A549 (cell line): Measurements from ENCODE around the gene TMPRSS6. TPM values are rescaled to one million over a fixed set of nuclear protein-coding genes. Genes with fewer than 3 reads are reported as not detected.

Source experiments
- ATAC-seq, 2 experiments: fragments of 200-7000 bp in 1 of 2; fragments of >200 bp in 1 of 2; cut with Nextera tagmentation in 1 of 2; cut with Tn5 transposase in 1 of 2; 3 replicates each; pipeline versions ENCODE4 v1.8.0 to v1.9.1; 2018 to 2020; ENCODE audit warnings: mild to moderate bottlenecking in 1 of 2, moderate library complexity in 1 of 2
- CTCF ChIA-PET: fragments of 300-600 bp; sonication (Branson Sonifier 250); formaldehyde crosslinking; extraction: SDS; loops from one replicate; lab custom pipeline; 2021; ENCODE audit warnings: antibody characterized with exemption, inconsistent platforms; lab: Yijun Ruan, JAX
- POLR2A ChIA-PET: fragments of 350-600 bp; formaldehyde crosslinking; extraction: SDS; loops from one replicate; lab custom pipeline; 2021; ENCODE audit warnings: antibody characterized with exemption, inconsistent platforms; lab: Yijun Ruan, JAX
- DNase-seq, 2 experiments: peaks; one replicate each; pipeline versions ENCODE4 v3.0.0 to v3.0.0-alpha.2; 2011 to 2016; ENCODE audit warnings: low read depth in 1 of 2, low spot score in 1 of 2
- FAIRE-seq: peaks from 2 replicates; lab custom pipeline; 2011; peaks lifted over from hg19 to GRCh38; lab: Jason Lieb, UNC
- H3K27ac ChIP-seq, 2 experiments: fragments of >200 bp; sonication (Bioruptor Twin); formaldehyde crosslinking; 3 replicates each; pipeline ENCODE4 v1.5.1; 2016 to 2017
- H3K4me1 ChIP-seq: fragments of >200 bp; sonication (Bioruptor Twin); formaldehyde crosslinking; 3 replicates; pipeline ENCODE4 v1.6.1; 2016
- H3K4me2 ChIP-seq: fragments of >200 bp; sonication (Bioruptor Twin); formaldehyde crosslinking; 3 replicates; pipeline ENCODE4 v1.6.1; 2016
- H3K4me3 ChIP-seq: fragments of >200 bp; sonication (Bioruptor Twin); formaldehyde crosslinking; 3 replicates; pipeline ENCODE4 v1.5.1; 2016
- H3K9me3 ChIP-seq: fragments of >200 bp; sonication (Bioruptor Twin); formaldehyde crosslinking; 3 replicates; pipeline ENCODE4 v1.6.1; 2016
- BHLHE40 ChIP-seq: IDR thresholded peaks from 2 replicates; pipeline ENCODE4 v1.6.1; 2012; ENCODE audit warnings: low read depth, low read length, inconsistent platforms
- CBX2 ChIP-seq: fragments of 200-600 bp; sonication (generic); IDR thresholded peaks from 2 replicates; pipeline ENCODE4 v1.6.1; 2016; ENCODE audit warnings: low read depth, mild to moderate bottlenecking, borderline replicate concordance
- EP300 ChIP-seq, 2 experiments: fragments of >200 bp; sonication (Bioruptor Twin); formaldehyde crosslinking; IDR thresholded peaks; 2 replicates in 1 of 2; 3 replicates in 1 of 2; pipeline ENCODE4 v1.6.1; 2016 to 2017
- FOSB ChIP-seq: fragments of 250-450 bp; sonication (Bioruptor Pico); IDR thresholded peaks from 2 replicates; pipeline ENCODE4 v1.5.0; 2020; ENCODE audit warnings: mild to moderate bottlenecking, moderate library complexity
- FOXS1 ChIP-seq: fragments of 250-450 bp; sonication (Bioruptor Pico); IDR thresholded peaks from 2 replicates; pipeline ENCODE4 v1.5.0; 2020; ENCODE audit warnings: mild to moderate bottlenecking, moderate library complexity
- HDAC2 ChIP-seq: fragments of 200-600 bp; sonication (generic); IDR thresholded peaks from 2 replicates; pipeline ENCODE4 v1.6.1; 2016
- HOXB5 ChIP-seq: fragments of 250-450 bp; sonication (Bioruptor Pico); IDR thresholded peaks from 2 replicates; pipeline ENCODE4 v1.5.0; 2020; ENCODE audit warnings: mild to moderate bottlenecking, moderate library complexity
- JUN ChIP-seq, 2 experiments: fragments of >200 bp; sonication (Bioruptor Twin); formaldehyde crosslinking; IDR thresholded peaks; 2 replicates in 1 of 2; 3 replicates in 1 of 2; pipeline ENCODE4 v1.6.1; 2016 to 2017
- JUNB ChIP-seq: fragments of >200 bp; sonication (Bioruptor Twin); formaldehyde crosslinking; IDR thresholded peaks from 2 replicates; pipeline ENCODE4 v1.6.1; 2016
- MAFK ChIP-seq: fragments of 450-650 bp; IDR thresholded peaks from 2 replicates; pipeline ENCODE4 v1.6.1; 2014; ENCODE audit not compliant: partially characterized antibody
- SMC3 ChIP-seq: fragments of >200 bp; sonication (Bioruptor Twin); formaldehyde crosslinking; IDR thresholded peaks from 3 replicates; pipeline ENCODE4 v1.6.1; 2018; ENCODE audit warnings: inconsistent platforms
- WGBS: methylation state at CpG from one replicate; pipeline ENCODE4 v1.1.6; 2017; ENCODE audit errors: missing lambda C conversion rate; 5-methylcytosine and 5-hydroxymethylcytosine counted together
- polyA plus RNA-seq, 4 experiments: library from polyadenylated mRNA; depleted of rRNA in 3 of 4; stranded (reverse); fragments of >200 nt; fragmentation: RNase III in 1 of 4; extraction: RNeasy Plus Mini Kit Qiagen cat#74134 plus additional on column Dnase treatment in 1 of 4; gene quantifications; 2 replicates in 3 of 4; 3 replicates in 1 of 4; pipeline ENCODE4 v1.2.3, GENCODE V29; 2011 to 2017
- TF ChIP-seq, protein P1 (sequence below): fragments of 200-600 bp; sonication (generic); IDR thresholded peaks from 2 replicates; pipeline ENCODE4 v1.6.1; 2016; ENCODE audit warnings: antibody characterized with exemption, mild to moderate bottlenecking, moderate library complexity
- TF ChIP-seq, protein P2 (sequence below): IDR thresholded peaks from 2 replicates; pipeline ENCODE4 v1.6.1; 2012; ENCODE audit warnings: low read depth, borderline replicate concordance
- TF ChIP-seq, protein P3 (sequence below): fragments of 250-450 bp; sonication (Bioruptor Pico); IDR thresholded peaks from 2 replicates; pipeline ENCODE4 v1.5.0; 2021; ENCODE audit warnings: mild to moderate bottlenecking, moderate library complexity, borderline replicate concordance
- TF ChIP-seq, protein P4 (sequence below): fragments of >200 bp; sonication (Bioruptor Twin); formaldehyde crosslinking; IDR thresholded peaks from 3 replicates; pipeline ENCODE4 v1.5.1; 2016
- TF ChIP-seq, protein P5 (sequence below): fragments of >200 bp; sonication (Bioruptor Twin); formaldehyde crosslinking; IDR thresholded peaks from 3 replicates; pipeline ENCODE4 v1.6.1; 2016
- TF ChIP-seq, protein P6 (sequence below): fragments of >200 bp; sonication (Bioruptor Twin); formaldehyde crosslinking; IDR thresholded peaks from 2 replicates; pipeline ENCODE4 v1.6.1; 2016
- TF ChIP-seq, protein P7 (sequence below): IDR thresholded peaks from 2 replicates; pipeline ENCODE4 v1.6.1; 2012

TMPRSS6 gene
- polyA plus RNA-seq, 2 of the 4 experiments (the other 2 are of a cell fraction) = not detected

DNA sequence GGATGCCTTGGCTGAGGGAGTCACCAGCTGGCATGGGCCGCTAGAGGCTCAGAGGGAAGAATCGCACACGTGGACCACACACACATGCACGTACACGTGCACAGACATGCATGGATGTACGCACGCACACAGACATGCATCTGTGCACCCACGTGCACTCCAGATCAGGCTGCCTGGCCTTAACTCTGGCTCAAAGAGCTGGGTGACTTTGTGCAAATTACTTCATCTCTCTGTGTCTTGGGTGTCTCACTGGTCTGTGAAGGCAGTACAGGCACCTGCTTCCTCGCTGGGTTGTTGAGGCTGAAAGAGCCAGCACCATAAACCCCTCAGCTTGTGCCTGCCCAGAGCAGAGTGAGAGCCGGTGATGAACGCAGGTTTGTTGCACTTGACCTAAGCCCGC, 28.7 kb downstream of the TMPRSS6 start (continued):
- TF ChIP-seq, protein P1, sequence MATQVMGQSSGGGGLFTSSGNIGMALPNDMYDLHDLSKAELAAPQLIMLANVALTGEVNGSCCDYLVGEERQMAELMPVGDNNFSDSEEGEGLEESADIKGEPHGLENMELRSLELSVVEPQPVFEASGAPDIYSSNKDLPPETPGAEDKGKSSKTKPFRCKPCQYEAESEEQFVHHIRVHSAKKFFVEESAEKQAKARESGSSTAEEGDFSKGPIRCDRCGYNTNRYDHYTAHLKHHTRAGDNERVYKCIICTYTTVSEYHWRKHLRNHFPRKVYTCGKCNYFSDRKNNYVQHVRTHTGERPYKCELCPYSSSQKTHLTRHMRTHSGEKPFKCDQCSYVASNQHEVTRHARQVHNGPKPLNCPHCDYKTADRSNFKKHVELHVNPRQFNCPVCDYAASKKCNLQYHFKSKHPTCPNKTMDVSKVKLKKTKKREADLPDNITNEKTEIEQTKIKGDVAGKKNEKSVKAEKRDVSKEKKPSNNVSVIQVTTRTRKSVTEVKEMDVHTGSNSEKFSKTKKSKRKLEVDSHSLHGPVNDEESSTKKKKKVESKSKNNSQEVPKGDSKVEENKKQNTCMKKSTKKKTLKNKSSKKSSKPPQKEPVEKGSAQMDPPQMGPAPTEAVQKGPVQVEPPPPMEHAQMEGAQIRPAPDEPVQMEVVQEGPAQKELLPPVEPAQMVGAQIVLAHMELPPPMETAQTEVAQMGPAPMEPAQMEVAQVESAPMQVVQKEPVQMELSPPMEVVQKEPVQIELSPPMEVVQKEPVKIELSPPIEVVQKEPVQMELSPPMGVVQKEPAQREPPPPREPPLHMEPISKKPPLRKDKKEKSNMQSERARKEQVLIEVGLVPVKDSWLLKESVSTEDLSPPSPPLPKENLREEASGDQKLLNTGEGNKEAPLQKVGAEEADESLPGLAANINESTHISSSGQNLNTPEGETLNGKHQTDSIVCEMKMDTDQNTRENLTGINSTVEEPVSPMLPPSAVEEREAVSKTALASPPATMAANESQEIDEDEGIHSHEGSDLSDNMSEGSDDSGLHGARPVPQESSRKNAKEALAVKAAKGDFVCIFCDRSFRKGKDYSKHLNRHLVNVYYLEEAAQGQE = no peak
- TF ChIP-seq FOSB (no peak), FOXS1 (CRISPR knock-in tag) (no peak), HDAC2 (no peak)
- TF ChIP-seq, protein P2, sequence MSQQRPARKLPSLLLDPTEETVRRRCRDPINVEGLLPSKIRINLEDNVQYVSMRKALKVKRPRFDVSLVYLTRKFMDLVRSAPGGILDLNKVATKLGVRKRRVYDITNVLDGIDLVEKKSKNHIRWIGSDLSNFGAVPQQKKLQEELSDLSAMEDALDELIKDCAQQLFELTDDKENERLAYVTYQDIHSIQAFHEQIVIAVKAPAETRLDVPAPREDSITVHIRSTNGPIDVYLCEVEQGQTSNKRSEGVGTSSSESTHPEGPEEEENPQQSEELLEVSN = no peak
- TF ChIP-seq, all 56 proteins: peak for 0

DNA sequence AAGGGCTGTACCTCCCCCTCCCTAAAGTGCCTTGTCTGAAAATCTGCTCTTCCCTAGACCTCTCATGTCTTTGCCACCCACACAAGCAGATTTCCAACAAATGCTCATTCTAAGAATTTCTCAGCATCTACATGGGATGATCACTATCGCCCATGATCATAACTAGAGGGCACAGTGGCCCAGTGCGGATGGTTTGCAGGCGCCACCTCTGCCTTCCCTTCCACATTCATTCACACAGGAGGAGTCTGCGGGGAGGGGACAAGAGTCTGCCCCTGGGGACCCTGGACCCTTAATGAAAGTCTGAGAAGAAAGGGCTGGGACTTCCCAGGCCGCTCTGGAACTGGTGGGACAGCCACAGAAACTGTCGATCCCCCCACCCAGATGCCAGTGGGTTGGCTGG, 29.1 kb downstream of the TMPRSS6 start:
- ATAC-seq (no peak), DNase-seq (no peak), FAIRE-seq (no peak)
- ChIA-PET CTCF (interaction anchor here (0.6 to 1.4 kb wide), 3 partner anchors 10 to 61 kb away, joined by 3 to 4 read pairs (median 3); no protein-coding TSS in a partner anchor), POLR2A (interaction anchor here (1.3 kb wide), 1 partner anchor 119 kb away, joined by 3 read pairs; no protein-coding TSS in a partner anchor)
- no peak overlapping the region for H3K4me3 ChIP-seq
- no peaks in the 10 kb centered on the region for H3K9me3 ChIP-seq
- H3K27ac ChIP-seq = no peak overlapping the region; a peak in 1 of 6 replicates
- H3K4me1 ChIP-seq = peaks cover 6% of the 10 kb centered on the region
- TF ChIP-seq JUNB (no peak), FOSB (no peak), BHLHE40 (no peak), HOXB5 (CRISPR knock-in tag) (no peak), SMC3 (no peak), MAFK (no peak), CBX2 (no peak), EP300 (IDR thresholded peaks at IDR 0.05) (no peak), JUN (IDR thresholded peaks at IDR 0.05) (no peak)
- TF ChIP-seq, protein P3, sequence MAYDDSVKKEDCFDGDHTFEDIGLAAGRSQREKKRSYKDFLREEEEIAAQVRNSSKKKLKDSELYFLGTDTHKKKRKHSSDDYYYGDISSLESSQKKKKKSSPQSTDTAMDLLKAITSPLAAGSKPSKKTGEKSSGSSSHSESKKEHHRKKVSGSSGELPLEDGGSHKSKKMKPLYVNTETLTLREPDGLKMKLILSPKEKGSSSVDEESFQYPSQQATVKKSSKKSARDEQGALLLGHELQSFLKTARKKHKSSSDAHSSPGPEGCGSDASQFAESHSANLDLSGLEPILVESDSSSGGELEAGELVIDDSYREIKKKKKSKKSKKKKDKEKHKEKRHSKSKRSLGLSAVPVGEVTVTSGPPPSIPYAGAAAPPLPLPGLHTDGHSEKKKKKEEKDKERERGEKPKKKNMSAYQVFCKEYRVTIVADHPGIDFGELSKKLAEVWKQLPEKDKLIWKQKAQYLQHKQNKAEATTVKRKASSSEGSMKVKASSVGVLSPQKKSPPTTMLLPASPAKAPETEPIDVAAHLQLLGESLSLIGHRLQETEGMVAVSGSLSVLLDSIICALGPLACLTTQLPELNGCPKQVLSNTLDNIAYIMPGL = no peak
- TF ChIP-seq, protein P4, sequence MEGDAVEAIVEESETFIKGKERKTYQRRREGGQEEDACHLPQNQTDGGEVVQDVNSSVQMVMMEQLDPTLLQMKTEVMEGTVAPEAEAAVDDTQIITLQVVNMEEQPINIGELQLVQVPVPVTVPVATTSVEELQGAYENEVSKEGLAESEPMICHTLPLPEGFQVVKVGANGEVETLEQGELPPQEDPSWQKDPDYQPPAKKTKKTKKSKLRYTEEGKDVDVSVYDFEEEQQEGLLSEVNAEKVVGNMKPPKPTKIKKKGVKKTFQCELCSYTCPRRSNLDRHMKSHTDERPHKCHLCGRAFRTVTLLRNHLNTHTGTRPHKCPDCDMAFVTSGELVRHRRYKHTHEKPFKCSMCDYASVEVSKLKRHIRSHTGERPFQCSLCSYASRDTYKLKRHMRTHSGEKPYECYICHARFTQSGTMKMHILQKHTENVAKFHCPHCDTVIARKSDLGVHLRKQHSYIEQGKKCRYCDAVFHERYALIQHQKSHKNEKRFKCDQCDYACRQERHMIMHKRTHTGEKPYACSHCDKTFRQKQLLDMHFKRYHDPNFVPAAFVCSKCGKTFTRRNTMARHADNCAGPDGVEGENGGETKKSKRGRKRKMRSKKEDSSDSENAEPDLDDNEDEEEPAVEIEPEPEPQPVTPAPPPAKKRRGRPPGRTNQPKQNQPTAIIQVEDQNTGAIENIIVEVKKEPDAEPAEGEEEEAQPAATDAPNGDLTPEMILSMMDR = no peak
- TF ChIP-seq, protein P1 = no peak
- TF ChIP-seq, protein P5, sequence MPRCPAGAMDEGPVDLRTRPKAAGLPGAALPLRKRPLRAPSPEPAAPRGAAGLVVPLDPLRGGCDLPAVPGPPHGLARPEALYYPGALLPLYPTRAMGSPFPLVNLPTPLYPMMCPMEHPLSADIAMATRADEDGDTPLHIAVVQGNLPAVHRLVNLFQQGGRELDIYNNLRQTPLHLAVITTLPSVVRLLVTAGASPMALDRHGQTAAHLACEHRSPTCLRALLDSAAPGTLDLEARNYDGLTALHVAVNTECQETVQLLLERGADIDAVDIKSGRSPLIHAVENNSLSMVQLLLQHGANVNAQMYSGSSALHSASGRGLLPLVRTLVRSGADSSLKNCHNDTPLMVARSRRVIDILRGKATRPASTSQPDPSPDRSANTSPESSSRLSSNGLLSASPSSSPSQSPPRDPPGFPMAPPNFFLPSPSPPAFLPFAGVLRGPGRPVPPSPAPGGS = no peak
- TF ChIP-seq, protein P6, sequence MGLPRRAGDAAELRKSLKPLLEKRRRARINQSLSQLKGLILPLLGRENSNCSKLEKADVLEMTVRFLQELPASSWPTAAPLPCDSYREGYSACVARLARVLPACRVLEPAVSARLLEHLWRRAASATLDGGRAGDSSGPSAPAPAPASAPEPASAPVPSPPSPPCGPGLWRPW = no peak
- TF ChIP-seq, protein P7, sequence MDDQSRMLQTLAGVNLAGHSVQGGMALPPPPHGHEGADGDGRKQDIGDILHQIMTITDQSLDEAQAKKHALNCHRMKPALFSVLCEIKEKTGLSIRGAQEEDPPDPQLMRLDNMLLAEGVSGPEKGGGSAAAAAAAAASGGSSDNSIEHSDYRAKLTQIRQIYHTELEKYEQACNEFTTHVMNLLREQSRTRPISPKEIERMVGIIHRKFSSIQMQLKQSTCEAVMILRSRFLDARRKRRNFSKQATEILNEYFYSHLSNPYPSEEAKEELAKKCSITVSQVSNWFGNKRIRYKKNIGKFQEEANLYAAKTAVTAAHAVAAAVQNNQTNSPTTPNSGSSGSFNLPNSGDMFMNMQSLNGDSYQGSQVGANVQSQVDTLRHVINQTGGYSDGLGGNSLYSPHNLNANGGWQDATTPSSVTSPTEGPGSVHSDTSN = no peak
- TF ChIP-seq, protein P2 = no peak
- no peak overlapping the region for H3K4me2 ChIP-seq
- 80% methylated on average over 4 of the region's 6 CpGs for WGBS
